H1 (cell line): ENCODE results near the gene CFD. TPM values are rescaled to one million over a fixed set of nuclear protein-coding genes. Genes with fewer than 3 reads are reported as not detected.

ENCODE experiments used
- CTCF ChIA-PET: fragments of 300-600 bp; sonication (Branson Sonifier 250); formaldehyde crosslinking; loops from one replicate; lab custom pipeline; 2021; ENCODE audit not compliant: partially characterized antibody; lab: Charles Lee
- POLR2A ChIA-PET: fragments of 300-600 bp; sonication (Branson Sonifier 250); formaldehyde crosslinking; loops from one replicate; lab custom pipeline; 2021; ENCODE audit warnings: inconsistent platforms; ENCODE audit not compliant: partially characterized antibody; lab: Charles Lee
- DNase-seq, 2 experiments: peaks; one replicate each; pipeline versions ENCODE4 v3.0.0 to v3.0.0-alpha.2; 2010 to 2022; ENCODE audit warnings: low spot score in 2 of 2, low read depth in 1 of 2, mixed read lengths in 1 of 2
- FAIRE-seq: peaks from 2 replicates; lab custom pipeline; 2011; peaks lifted over from hg19 to GRCh38; lab: Jason Lieb, UNC
- H2AFZ ChIP-seq: 2 replicates; pipeline ENCODE4 v1.8.1; 2012; ENCODE audit warnings: low read length, inconsistent platforms
- H2AK5ac ChIP-seq: 2 replicates; pipeline ENCODE4 v1.6.1; 2013; ENCODE audit warnings: low read depth, low read length
- H2BK120ac ChIP-seq: replicated peaks from 2 replicates; pipeline ENCODE3; 2013; ENCODE audit warnings: low read depth, low read length, inconsistent platforms
- H2BK12ac ChIP-seq: 2 replicates; pipeline ENCODE4 v1.6.1; 2013; ENCODE audit warnings: low read depth, low read length
- H2BK15ac ChIP-seq: 2 replicates; pipeline ENCODE4 v1.6.1; 2013; ENCODE audit warnings: low read length
- H2BK20ac ChIP-seq: 2 replicates; pipeline ENCODE4 v1.6.1; 2013; ENCODE audit warnings: low read length
- H2BK5ac ChIP-seq: 2 replicates; pipeline ENCODE4 v1.6.1; 2013; ENCODE audit warnings: low read depth, low read length
- H3K14ac ChIP-seq: 2 replicates; pipeline ENCODE4 v1.6.1; 2013; ENCODE audit warnings: inconsistent platforms; ENCODE audit not compliant: insufficient read length
- H3K18ac ChIP-seq: 2 replicates; pipeline ENCODE4 v1.6.1; 2013; ENCODE audit warnings: low read length; ENCODE audit errors: extremely low read depth
- H3K23ac ChIP-seq: 2 replicates; pipeline ENCODE4 v1.6.1; 2013; ENCODE audit warnings: inconsistent platforms; ENCODE audit not compliant: insufficient read length
- H3K23me2 ChIP-seq: 2 replicates; pipeline ENCODE4 v1.6.1; 2013; ENCODE audit warnings: low read depth, low read length
- H3K27ac ChIP-seq: 2 replicates; pipeline ENCODE4 v1.6.1; 2011; ENCODE audit warnings: low read depth, low read length, inconsistent platforms
- H3K27me3 ChIP-seq, 4 experiments: replicated peaks in 1 of 4; 1 replicate in 1 of 4; 2 replicates in 3 of 4; pipeline versions ENCODE4 v1.6.1 to v1.8.1; 2011 to 2013; ENCODE audit warnings: low read length in 3 of 4, mild to moderate bottlenecking in 3 of 4, inconsistent platforms in 2 of 4, mixed read lengths in 2 of 4, moderate library complexity in 1 of 4; ENCODE audit not compliant: control insufficient read depth in 3 of 4, insufficient read depth in 3 of 4; ENCODE audit errors: extremely low read depth in 1 of 4
- H3K36me3 ChIP-seq, 4 experiments: 2 replicates each; pipeline versions ENCODE4 v1.6.1 to v1.8.1; 2011 to 2013; ENCODE audit warnings: mild to moderate bottlenecking in 4 of 4, low read length in 3 of 4, moderate library complexity in 2 of 4, control low read depth in 1 of 4, inconsistent platforms in 1 of 4; ENCODE audit not compliant: insufficient read depth in 4 of 4, control insufficient read depth in 2 of 4
- H3K4ac ChIP-seq: replicated peaks from 2 replicates; pipeline ENCODE3; 2013; ENCODE audit warnings: low read length, low read depth, mixed read lengths, inconsistent platforms; ENCODE audit not compliant: insufficient read length
- H3K4me1 ChIP-seq, 4 experiments: replicated peaks in 1 of 4; 1 replicate in 1 of 4; 2 replicates in 3 of 4; pipeline versions ENCODE4 v1.6.1 to v1.8.1; 2011 to 2013; ENCODE audit warnings: low read length in 3 of 4, inconsistent platforms in 2 of 4, mixed read lengths in 1 of 4; ENCODE audit not compliant: insufficient read depth in 4 of 4, control insufficient read depth in 3 of 4
- H3K4me2 ChIP-seq, 2 experiments: 2 replicates each; pipeline versions ENCODE4 v1.6.1 to v1.8.1; 2011 to 2013; ENCODE audit warnings: low read depth in 2 of 2, low read length in 2 of 2, control low read depth in 1 of 2, inconsistent platforms in 1 of 2, mild to moderate bottlenecking in 1 of 2; ENCODE audit not compliant: insufficient read depth in 1 of 2
- H3K4me3 ChIP-seq, 4 experiments: fragments of 200-600, 300-600 bp in 1 of 4; sonication (generic), shearing (Covaris generic), sonication (Bioruptor Twin) in 1 of 4; 2 replicates each; pipeline versions ENCODE4 v1.5.1 to v1.8.1; 2011 to 2016; ENCODE audit warnings: low read length in 4 of 4, low read depth in 3 of 4, control low read depth in 2 of 4, inconsistent platforms in 2 of 4, mild to moderate bottlenecking in 2 of 4, mixed read lengths in 1 of 4, moderate library complexity in 1 of 4; ENCODE audit not compliant: insufficient read depth in 2 of 4; ENCODE audit errors: extremely low read depth in 1 of 4
- H3K56ac ChIP-seq: replicated peaks from 2 replicates; pipeline ENCODE3; 2013; ENCODE audit warnings: low read depth, mild to moderate bottlenecking, mixed read lengths, low read length, inconsistent platforms; ENCODE audit not compliant: insufficient read length
- H3K79me1 ChIP-seq: 2 replicates; pipeline ENCODE4 v1.6.1; 2013; ENCODE audit warnings: low read depth, low read length, control low read depth
- H3K79me2 ChIP-seq, 2 experiments: 2 replicates each; pipeline versions ENCODE4 v1.6.1 to v1.8.1; 2012 to 2013; ENCODE audit warnings: low read length in 2 of 2, mild to moderate bottlenecking in 2 of 2, inconsistent platforms in 1 of 2; ENCODE audit not compliant: insufficient read depth in 2 of 2, control insufficient read depth in 1 of 2
- H3K9ac ChIP-seq, 4 experiments: replicated peaks in 1 of 4; 1 replicate in 1 of 4; 2 replicates in 3 of 4; pipeline versions ENCODE4 v1.6.1 to v1.8.1; 2011 to 2013; ENCODE audit warnings: low read depth in 3 of 4, low read length in 3 of 4, control low read depth in 2 of 4, mild to moderate bottlenecking in 2 of 4, moderate library complexity in 2 of 4, inconsistent platforms in 1 of 4; ENCODE audit errors: extremely low read depth in 1 of 4
- H3K9me3 ChIP-seq, 2 experiments: 2 replicates each; pipeline versions ENCODE4 v1.6.1 to v1.8.1; 2012 to 2013; ENCODE audit warnings: mild to moderate bottlenecking in 2 of 2, moderate library complexity in 2 of 2, control low read depth in 1 of 2, inconsistent platforms in 1 of 2, low read depth in 1 of 2, low read length in 1 of 2, mixed read lengths in 1 of 2; ENCODE audit not compliant: insufficient read depth in 2 of 2
- H4K20me1 ChIP-seq, 2 experiments: replicated peaks in 1 of 2; 2 replicates each; pipeline versions ENCODE3 to v1.8.1; 2011 to 2013; ENCODE audit warnings: inconsistent platforms in 2 of 2, low read length in 2 of 2, mild to moderate bottlenecking in 1 of 2; ENCODE audit not compliant: insufficient read depth in 2 of 2, control insufficient read depth in 1 of 2
- H4K5ac ChIP-seq: 2 replicates; pipeline ENCODE4 v1.6.1; 2013; ENCODE audit warnings: low read length, low read depth, mixed read lengths, inconsistent platforms; ENCODE audit not compliant: insufficient read length
- H4K8ac ChIP-seq: 2 replicates; pipeline ENCODE4 v1.8.0; 2013; ENCODE audit warnings: mild to moderate bottlenecking, moderate library complexity, low read length, inconsistent platforms; ENCODE audit not compliant: insufficient read depth; ENCODE audit errors: extremely low read depth
- H4K91ac ChIP-seq: replicated peaks from 2 replicates; pipeline ENCODE3; 2013; ENCODE audit warnings: low read length, mixed read lengths, inconsistent platforms; ENCODE audit not compliant: insufficient read length
- BRCA1 ChIP-seq: IDR thresholded peaks from 2 replicates; pipeline ENCODE4 v1.6.1; 2012; ENCODE audit warnings: low read depth, low read length, improper control_type of control experiment
- EP300 ChIP-seq, 2 experiments: IDR thresholded peaks; 1 replicate in 1 of 2; 2 replicates in 1 of 2; pipeline ENCODE4 v1.6.1; 2011 to 2012; ENCODE audit warnings: low read depth in 2 of 2, low read length in 2 of 2, mild to moderate bottlenecking in 2 of 2, borderline replicate concordance in 1 of 2, inconsistent platforms in 1 of 2, moderate library complexity in 1 of 2
- HDAC2 ChIP-seq, 2 experiments: fragments of 300-600 bp in 1 of 2; sonication (generic) in 1 of 2; IDR thresholded peaks; 2 replicates each; pipeline ENCODE4 v1.6.1; 2011 to 2012; ENCODE audit warnings: low read depth in 2 of 2, low read length in 2 of 2, mild to moderate bottlenecking in 2 of 2, moderate library complexity in 2 of 2, borderline replicate concordance in 1 of 2, inconsistent platforms in 1 of 2
- JUND ChIP-seq: IDR thresholded peaks from 2 replicates; pipeline ENCODE4 v1.6.1; 2011; ENCODE audit warnings: mild to moderate bottlenecking, improper control_type of control experiment, low read length
- NANOG ChIP-seq: IDR thresholded peaks from 2 replicates; pipeline ENCODE4 v1.6.1; 2011; ENCODE audit warnings: low read length, low read depth, mild to moderate bottlenecking, inconsistent platforms; ENCODE audit not compliant: insufficient read depth, poor library complexity, severe bottlenecking
- POLR2AphosphoS5 ChIP-seq: IDR thresholded peaks from 2 replicates; pipeline ENCODE4 v1.6.1; 2011; ENCODE audit warnings: low read depth, low read length
- SUZ12 ChIP-seq: fragments of 200-600 bp; sonication (generic); IDR thresholded peaks from 2 replicates; pipeline ENCODE4 v1.6.1; 2012; ENCODE audit warnings: mild to moderate bottlenecking, inconsistent platforms, low read length, moderate library complexity, mixed read lengths
- TBP ChIP-seq: IDR thresholded peaks from 2 replicates; pipeline ENCODE4 v1.6.1; 2011; ENCODE audit warnings: low read depth, low read length, improper control_type of control experiment
- TCF12 ChIP-seq: IDR thresholded peaks from 2 replicates; pipeline ENCODE4 v1.6.1; 2011; ENCODE audit warnings: low read depth, mild to moderate bottlenecking, low read length
- WGBS, 2 experiments: shearing (Covaris generic) in 1 of 2; methylation state at CpG; one replicate each; pipeline versions ENCODE4 v1.1.6 to v1.1.7; 2013 to 2015; ENCODE audit warnings: low lambda C conversion rate in 2 of 2, mixed read lengths in 2 of 2, inconsistent platforms in 1 of 2, low coverage in 1 of 2, missing lambda C conversion rate in 1 of 2; ENCODE audit not compliant: insufficient replicate concordance in 2 of 2, insufficient coverage in 1 of 2, insufficient read length in 1 of 2; ENCODE audit errors: extremely low coverage in 1 of 2, missing lambda C conversion rate in 1 of 2; 5-methylcytosine and 5-hydroxymethylcytosine counted together
- polyA plus RNA-seq, 7 experiments: library from polyadenylated mRNA; depleted of rRNA in 3 of 7; stranded (reverse) in 5 of 7; unstranded in 2 of 7; fragments of >200 nt in 5 of 7; fragments of 200-250 nt in 2 of 7; gene quantifications; 1 replicate in 5 of 7; 2 replicates in 1 of 7; 4 replicates in 1 of 7; pipeline versions ENCODE4 v1.2.1 to v1.2.3, GENCODE V29; 2011 to 2013; ENCODE audit warnings: missing spikeins in 2 of 7, mixed read lengths in 2 of 7
- total RNA-seq: library from RNA; stranded (reverse); fragmentation: NEBNext Ultra II Directional; extraction: Animal tissue kit (Norgen Biotek cat#: 25700); gene quantifications from 2 replicates; pipeline ENCODE4 v1.2.1, GENCODE V29; 2021
- TF ChIP-seq, protein P1 (sequence below): IDR thresholded peaks from 2 replicates; pipeline ENCODE4 v1.6.1; 2011; ENCODE audit warnings: low read length, improper control_type of control experiment

Gene CFD
- total and polyA plus RNA-seq, 2 of the 8 experiments (the other 6 are each of a cell fraction or from before 2014, with no cell fraction given) = 1.7 to 2.8 TPM

DNA sequence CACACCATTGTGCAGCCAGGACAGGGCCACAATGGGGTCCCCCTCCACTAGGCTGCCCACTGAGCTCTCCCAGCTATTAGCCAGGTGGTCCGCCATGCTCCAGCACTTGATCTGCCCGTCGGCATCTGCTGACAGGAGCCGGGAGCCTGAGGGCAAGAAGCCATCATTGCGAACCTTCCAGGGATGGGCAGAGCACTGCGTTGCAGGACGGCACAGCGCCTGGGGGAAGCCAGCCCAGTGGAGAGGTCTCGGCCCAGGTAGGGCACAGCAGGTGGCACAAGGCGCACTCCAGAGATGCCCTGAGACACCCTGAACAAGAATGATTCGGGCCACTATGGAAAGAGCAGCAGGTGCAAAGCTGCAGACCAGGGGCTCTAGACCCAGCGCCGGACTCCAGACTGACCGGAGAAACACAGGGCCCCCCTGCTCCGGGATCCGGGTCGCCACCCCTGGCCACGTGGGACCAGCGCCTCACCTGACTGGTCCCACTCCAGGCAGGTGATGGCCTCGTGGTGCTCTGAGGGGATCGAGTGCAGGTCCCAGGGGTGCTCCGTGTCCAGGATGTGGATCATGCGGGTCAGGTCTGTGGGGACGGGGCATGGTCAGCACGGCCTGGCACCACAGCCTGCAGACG lies 30.3 kb downstream of the CFD start:
- Histone ChIP-seq H2BK20ac (no peak overlapping the region), H4K5ac (no peak overlapping the region), H3K79me2 (no peaks in the 10 kb centered on the region; a peak in 1 of 4 replicates), H4K8ac (no peak overlapping the region), H3K4me3 (no peak overlapping the region), H3K23me2 (peaks cover 3% of the 10 kb centered on the region; the same call in 1 of the 2 replicates), H3K23ac (no peak overlapping the region), H2AK5ac (no peak overlapping the region), H4K91ac (no peak overlapping the region), H3K4me2 (no peak overlapping the region), H3K18ac (no peak overlapping the region), H3K79me1 (peaks cover 7% of the 10 kb centered on the region), H2BK120ac (no peak overlapping the region), H3K9ac (no peak overlapping the region), H4K20me1 (peaks cover 5 to 13% of the 10 kb centered on the region in 2 experiments), H3K56ac (no peak overlapping the region), H2AFZ (no peak overlapping the region)
- DNase-seq (no peak), FAIRE-seq (no peak)
- WGBS, 2 experiments = 94% methylated on average over 25 of the region's 26 CpGs; no CpG with 5 or more reads in 1 of the 2 experiments
- POLR2A ChIA-PET = interaction anchor here (8.8 kb wide), 1 partner anchor 12 kb away, joined by 82 read pairs; no protein-coding TSS in a partner anchor
- CTCF ChIA-PET = interaction anchor here (1.1 kb wide), 1 partner anchor 16 kb away, joined by 3 read pairs; no protein-coding TSS in a partner anchor
- TF ChIP-seq NANOG = no peak
- TF ChIP-seq, protein P1, sequence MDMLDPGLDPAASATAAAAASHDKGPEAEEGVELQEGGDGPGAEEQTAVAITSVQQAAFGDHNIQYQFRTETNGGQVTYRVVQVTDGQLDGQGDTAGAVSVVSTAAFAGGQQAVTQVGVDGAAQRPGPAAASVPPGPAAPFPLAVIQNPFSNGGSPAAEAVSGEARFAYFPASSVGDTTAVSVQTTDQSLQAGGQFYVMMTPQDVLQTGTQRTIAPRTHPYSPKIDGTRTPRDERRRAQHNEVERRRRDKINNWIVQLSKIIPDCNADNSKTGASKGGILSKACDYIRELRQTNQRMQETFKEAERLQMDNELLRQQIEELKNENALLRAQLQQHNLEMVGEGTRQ = no peak
- TF ChIP-seq POLR2AphosphoS5 = no peak
- no peak for TF ChIP-seq TBP
- no peak for TF ChIP-seq BRCA1
- TF ChIP-seq HDAC2 (IDR thresholded peaks at IDR 0.05; ENCODE audit: borderline replicate concordance in 1 of 2, low read depth in 2 of 2, low read length in 2 of 2) = no peak
- no peak for TF ChIP-seq JUND
- TF ChIP-seq TCF12 = no peak
- TF ChIP-seq EP300 (IDR thresholded peaks at IDR 0.05; ENCODE audit: borderline replicate concordance in 1 of 2, low read depth in 2 of 2, low read length in 2 of 2) = no peak
- no peak for TF ChIP-seq SUZ12
- TF ChIP-seq, all 59 proteins: peak for 0
- Histone ChIP-seq H2BK15ac (no peak overlapping the region), H3K14ac (no peak overlapping the region), H3K9me3 (no peaks in the 10 kb centered on the region), H3K36me3 (peaks cover 0 to 15% (median 10%) of the 10 kb centered on the region in 4 experiments; a peak in 4 of 8 replicates), H2BK12ac (no peak overlapping the region), H3K4ac (no peak overlapping the region), H3K4me1 (peaks cover 0 to 2% (median 0%) of the 10 kb centered on the region in 4 experiments; a peak in 2 of 7 replicates), H2BK5ac (no peak overlapping the region), H3K27ac (no peak overlapping the region), H3K27me3 (no peaks in the 10 kb centered on the region)
